NCI-H146 treated with DMSO at 0.1 percent for 48 hours (cell line): ENCODE results near the gene NUTM2G.
"Not testable (repeated sequence)": the region's sequence is repeated elsewhere in the genome, so short reads cannot be mapped to it uniquely, and the experiment has no call there.

Experiments
- DNase-seq: peaks from one replicate; lab custom pipeline; 2025; ENCODE audit not compliant: unreplicated experiment; lab: John Stamatoyannopoulos, UW

The NUTM2G gene

GRCh38 chr9:96928543-96928942 is at the start of gene NUTM2G:
TSS of gene NUTM2G (plus strand) at chr9:96928843. CDS start at chr9:96929025, 182 bp downstream.
- DNase-seq = not testable (repeated sequence)

- no peak for DNase-seq
Observed at GRCh38 chr9:96883922-96884321, 44.7 kb upstream of the NUTM2G start.

- no peak for DNase-seq
Observed at GRCh38 chr9:96884443-96884842, 44.2 kb upstream of the NUTM2G start.

GRCh38 chr9:96885424-96885823 is 43.2 kb upstream of the NUTM2G start:
- DNase-seq = no peak

- no peak for DNase-seq
Observed at GRCh38 chr9:96888591-96888990, 40.1 kb upstream of the NUTM2G start.

GRCh38 chr9:96892131-96892530 is 36.5 kb upstream of the NUTM2G start:
- DNase-seq = no peak

GRCh38 chr9:96900010-96900409 is 28.6 kb upstream of the NUTM2G start:
- not testable (repeated sequence) for DNase-seq

GRCh38 chr9:96904947-96905722 is 23.5 kb upstream of the NUTM2G start:
- DNase-seq = not testable (repeated sequence)

GRCh38 chr9:96908479-96908878 is 20.2 kb upstream of the NUTM2G start:
- not testable (repeated sequence) for DNase-seq

GRCh38 chr9:96915539-96915938 is 13.1 kb upstream of the NUTM2G start:
- not testable (repeated sequence) for DNase-seq

- DNase-seq = not testable (repeated sequence)
Observed at GRCh38 chr9:96916531-96916930, 12.1 kb upstream of the NUTM2G start.

GRCh38 chr9:96918550-96918949 is 10.1 kb upstream of the NUTM2G start:
- DNase-seq = not testable (repeated sequence)

GRCh38 chr9:96920803-96921202 is 7.8 kb upstream of the NUTM2G start:
- not testable (repeated sequence) for DNase-seq

- DNase-seq = not testable (repeated sequence)
Observed at GRCh38 chr9:96925587-96925986, 3.1 kb upstream of the NUTM2G start.

- DNase-seq = not testable (repeated sequence)
Observed at GRCh38 chr9:96931665-96932064, 3.0 kb downstream of the NUTM2G start.

- not testable (repeated sequence) for DNase-seq
Observed at GRCh38 chr9:96934097-96934496, 5.5 kb downstream of the NUTM2G start.

GRCh38 chr9:96934706-96935105 is 6.1 kb downstream of the NUTM2G start:
- not testable (repeated sequence) for DNase-seq

GRCh38 chr9:96935401-96935800 is 6.8 kb downstream of the NUTM2G start:
- DNase-seq = not testable (repeated sequence)

GRCh38 chr9:96937442-96937841 is 8.8 kb downstream of the NUTM2G start:
- not testable (repeated sequence) for DNase-seq

- not testable (repeated sequence) for DNase-seq
Observed at GRCh38 chr9:96938957-96939665, 10.5 kb downstream of the NUTM2G start.

GRCh38 chr9:96940982-96941381 is 12.3 kb downstream of the NUTM2G start:
- DNase-seq = not testable (repeated sequence)

GRCh38 chr9:96941628-96942027 is 13.0 kb downstream of the NUTM2G start:
- DNase-seq = not testable (repeated sequence)
